Measurements from ENCODE around the gene MYBPC3. TPM values are rescaled to one million over a fixed set of nuclear protein-coding genes. Genes with fewer than 3 reads are reported as not detected.

The MYBPC3 gene
- total and polyA plus RNA-seq, 2 donors (not counting 3 experiments of a cell fraction or from before 2014, with no cell fraction given): not detected

DNA sequence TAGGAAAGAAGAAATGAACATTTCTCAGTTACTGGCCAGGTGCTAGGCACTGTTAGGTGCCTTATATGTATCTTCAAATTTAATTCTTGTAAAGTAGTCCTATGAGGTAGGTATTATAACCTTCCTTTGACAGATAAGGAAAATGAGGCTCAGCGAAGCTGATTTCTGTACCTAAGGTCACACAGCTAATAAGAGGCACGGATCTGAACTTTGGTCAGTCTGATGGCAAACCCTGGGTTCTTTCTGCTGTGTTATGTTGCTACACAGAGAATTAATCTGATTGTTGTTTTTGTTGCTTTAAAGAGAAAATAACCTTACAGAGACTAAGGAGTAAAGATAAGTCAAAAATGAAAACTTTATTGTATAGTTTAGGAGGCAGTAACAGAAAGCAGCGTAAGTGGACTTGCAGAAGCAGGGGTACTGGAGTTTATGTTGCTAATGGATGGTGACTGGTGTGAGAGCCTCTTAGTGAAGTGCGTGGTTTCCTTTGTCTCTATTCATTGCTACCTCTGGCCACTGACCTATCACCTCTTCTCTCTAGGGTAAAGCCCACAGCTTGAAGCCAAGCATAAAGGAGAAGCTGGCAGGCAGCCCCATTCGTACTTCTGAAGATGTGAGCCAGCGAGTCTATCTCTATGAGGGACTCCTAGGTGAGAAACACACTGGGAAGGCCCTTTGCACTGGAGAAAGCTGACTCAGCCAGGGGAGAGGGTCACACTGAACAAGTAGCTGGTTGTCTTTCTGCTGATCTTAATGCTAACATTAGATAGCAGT, 44.3 kb downstream of the MYBPC3 start:
- Histone ChIP-seq H3K4me1 (ENCODE audit: control insufficient read depth, extremely low read depth, insufficient read depth, low read length) (no peaks in the 10 kb centered on the region), H3K9me3 (replicated peaks; ENCODE audit: control insufficient read depth, insufficient read depth, low read length) (no peaks in the 10 kb centered on the region), H3K9ac (replicated peaks; ENCODE audit: extremely low read depth, insufficient read depth, low read length) (no peak overlapping the region), H3K27me3 (ENCODE audit: control insufficient read depth in 2 of 2, insufficient read depth in 2 of 2, low read length in 2 of 2) (no peaks in the 10 kb centered on the region), H3K36me3 (ENCODE audit: control insufficient read depth in 2 of 2, extremely low read depth in 1 of 2, insufficient read depth in 2 of 2, low read length in 2 of 2) (peaks cover 14 to 40% of the 10 kb centered on the region in 2 experiments), H2AFZ (ENCODE audit: low read depth, low read length) (no peak overlapping the region), H3K27ac (ENCODE audit: insufficient read depth, low read depth, low read length) (no peak overlapping the region), H3K4me2 (ENCODE audit: insufficient read depth, low read length) (no peak overlapping the region), H3K4me3 (replicated peaks in 1 of 3; ENCODE audit: insufficient read depth in 1 of 3, low read depth in 1 of 3, low read length in 3 of 3) (no peak overlapping the region), H3K9me1 (replicated peaks; ENCODE audit: control insufficient read depth, extremely low read depth, insufficient read depth, low read length) (no peaks in the 10 kb centered on the region), H3K79me2 (ENCODE audit: control insufficient read depth, insufficient read depth, low read length) (no peaks in the 10 kb centered on the region), H4K20me1 (replicated peaks; ENCODE audit: control insufficient read depth, extremely low read depth, insufficient read depth, low read length) (no peaks in the 10 kb centered on the region)
- POLR2A ChIA-PET: interaction anchor here (0.6 kb wide), 1 partner anchor 52 kb away, joined by 4 read pairs; no protein-coding TSS in a partner anchor
- no peak for FAIRE-seq
- dilution Hi-C loops (cut with MboI; ENCODE audit: extremely low pct_ligation_motif_present, low sequenced_read_pairs): no loop called here
- intact Hi-C loops (cut with micrococcal nuclease): no loop called here
- TF ChIP-seq JUN (IDR thresholded peaks at IDR 0.05; ENCODE audit: borderline replicate concordance, insufficient read depth, insufficient read length, low read depth): no peak
- no peak for TF ChIP-seq FOS (IDR thresholded peaks at IDR 0.05; ENCODE audit: borderline replicate concordance, insufficient read depth, low read length)
- TF ChIP-seq, protein P1, sequence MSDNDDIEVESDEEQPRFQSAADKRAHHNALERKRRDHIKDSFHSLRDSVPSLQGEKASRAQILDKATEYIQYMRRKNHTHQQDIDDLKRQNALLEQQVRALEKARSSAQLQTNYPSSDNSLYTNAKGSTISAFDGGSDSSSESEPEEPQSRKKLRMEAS (IDR thresholded peaks at IDR 0.05; ENCODE audit: insufficient read depth, insufficient read length): no peak
- no peak for TF ChIP-seq POLR2AphosphoS5 (IDR thresholded peaks at IDR 0.05; ENCODE audit: insufficient read depth, low read depth, low read length)
- TF ChIP-seq POLR2A (IDR thresholded peaks at IDR 0.05; ENCODE audit: low read depth, low read length): no peak
- TF ChIP-seq, protein P2, sequence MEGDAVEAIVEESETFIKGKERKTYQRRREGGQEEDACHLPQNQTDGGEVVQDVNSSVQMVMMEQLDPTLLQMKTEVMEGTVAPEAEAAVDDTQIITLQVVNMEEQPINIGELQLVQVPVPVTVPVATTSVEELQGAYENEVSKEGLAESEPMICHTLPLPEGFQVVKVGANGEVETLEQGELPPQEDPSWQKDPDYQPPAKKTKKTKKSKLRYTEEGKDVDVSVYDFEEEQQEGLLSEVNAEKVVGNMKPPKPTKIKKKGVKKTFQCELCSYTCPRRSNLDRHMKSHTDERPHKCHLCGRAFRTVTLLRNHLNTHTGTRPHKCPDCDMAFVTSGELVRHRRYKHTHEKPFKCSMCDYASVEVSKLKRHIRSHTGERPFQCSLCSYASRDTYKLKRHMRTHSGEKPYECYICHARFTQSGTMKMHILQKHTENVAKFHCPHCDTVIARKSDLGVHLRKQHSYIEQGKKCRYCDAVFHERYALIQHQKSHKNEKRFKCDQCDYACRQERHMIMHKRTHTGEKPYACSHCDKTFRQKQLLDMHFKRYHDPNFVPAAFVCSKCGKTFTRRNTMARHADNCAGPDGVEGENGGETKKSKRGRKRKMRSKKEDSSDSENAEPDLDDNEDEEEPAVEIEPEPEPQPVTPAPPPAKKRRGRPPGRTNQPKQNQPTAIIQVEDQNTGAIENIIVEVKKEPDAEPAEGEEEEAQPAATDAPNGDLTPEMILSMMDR (IDR thresholded peaks at IDR 0.05; ENCODE audit: extremely low read depth in 1 of 2, insufficient read depth in 1 of 2, low read depth in 1 of 2, low read length in 2 of 2): no peak
- no peak for TF ChIP-seq GATA2 (IDR thresholded peaks at IDR 0.05; ENCODE audit: insufficient read depth, insufficient read length, low read depth, low read length)
- TF ChIP-seq EZH2 (IDR thresholded peaks at IDR 0.05; ENCODE audit: borderline replicate concordance, low read depth, low read length, severe bottlenecking): no peak
- TF ChIP-seq MYC (IDR thresholded peaks at IDR 0.05; ENCODE audit: low read depth, low read length): no peak
- DNase-seq (ENCODE audit: low read depth, low spot score): no peak
- CTCF ChIA-PET: interaction anchor here (1.5 kb wide), 1 partner anchor 47 kb away, joined by 3 read pairs; no protein-coding TSS in a partner anchor
- BruUV-seq (replicated peaks): no TSS peak

Measured in endothelial cell of umbilical vein (primary cell).